HG03025 (cell line): ENCODE data around the gene CLINT1.

Experiments used
- ATAC-seq: cut with Tn5 transposase; IDR thresholded peaks from one replicate; pipeline ENCODE4 v1.9.1; 2021; ENCODE audit warnings: mild to moderate bottlenecking, moderate library complexity; ENCODE audit not compliant: unreplicated experiment, low FRiP score

CLINT1 gene

DNA sequence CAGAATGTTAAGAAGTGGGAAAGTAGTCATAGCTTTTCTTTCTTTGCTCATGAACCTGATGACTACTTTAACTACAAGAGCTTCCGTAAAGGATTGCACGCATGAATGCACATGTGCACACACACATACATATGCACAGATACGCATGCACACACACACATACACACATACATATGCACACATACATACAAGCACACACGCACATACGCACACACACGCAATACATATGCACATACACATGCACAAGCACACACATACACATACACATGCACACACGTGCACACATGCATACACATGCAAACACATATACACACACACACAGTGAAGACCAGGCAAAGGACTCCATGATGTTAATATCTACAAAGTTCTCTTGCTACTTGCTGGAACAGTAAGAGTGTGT, 92.5 kb downstream of the CLINT1 start:
- ATAC-seq = no peak

DNA sequence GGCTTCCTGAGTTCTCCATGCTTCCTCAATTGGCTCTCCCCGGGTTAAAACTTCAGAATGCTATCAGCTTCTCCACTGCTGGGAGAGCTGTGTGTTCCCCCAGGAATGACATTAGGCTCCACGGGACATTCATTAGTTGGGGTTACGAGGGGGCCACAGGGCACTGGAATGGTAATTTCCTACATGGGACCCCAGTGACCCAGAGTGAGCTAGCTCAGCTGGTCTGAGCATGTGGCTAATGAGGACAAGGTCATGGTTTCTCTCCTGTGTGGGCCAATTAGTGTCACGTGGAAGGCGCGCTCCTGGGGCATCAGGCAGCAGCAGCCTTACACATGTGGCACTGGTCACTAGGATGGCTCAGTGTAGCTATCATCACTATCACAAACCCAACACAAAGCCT, 94.4 kb downstream of the CLINT1 start:
- ATAC-seq = no peak

DNA sequence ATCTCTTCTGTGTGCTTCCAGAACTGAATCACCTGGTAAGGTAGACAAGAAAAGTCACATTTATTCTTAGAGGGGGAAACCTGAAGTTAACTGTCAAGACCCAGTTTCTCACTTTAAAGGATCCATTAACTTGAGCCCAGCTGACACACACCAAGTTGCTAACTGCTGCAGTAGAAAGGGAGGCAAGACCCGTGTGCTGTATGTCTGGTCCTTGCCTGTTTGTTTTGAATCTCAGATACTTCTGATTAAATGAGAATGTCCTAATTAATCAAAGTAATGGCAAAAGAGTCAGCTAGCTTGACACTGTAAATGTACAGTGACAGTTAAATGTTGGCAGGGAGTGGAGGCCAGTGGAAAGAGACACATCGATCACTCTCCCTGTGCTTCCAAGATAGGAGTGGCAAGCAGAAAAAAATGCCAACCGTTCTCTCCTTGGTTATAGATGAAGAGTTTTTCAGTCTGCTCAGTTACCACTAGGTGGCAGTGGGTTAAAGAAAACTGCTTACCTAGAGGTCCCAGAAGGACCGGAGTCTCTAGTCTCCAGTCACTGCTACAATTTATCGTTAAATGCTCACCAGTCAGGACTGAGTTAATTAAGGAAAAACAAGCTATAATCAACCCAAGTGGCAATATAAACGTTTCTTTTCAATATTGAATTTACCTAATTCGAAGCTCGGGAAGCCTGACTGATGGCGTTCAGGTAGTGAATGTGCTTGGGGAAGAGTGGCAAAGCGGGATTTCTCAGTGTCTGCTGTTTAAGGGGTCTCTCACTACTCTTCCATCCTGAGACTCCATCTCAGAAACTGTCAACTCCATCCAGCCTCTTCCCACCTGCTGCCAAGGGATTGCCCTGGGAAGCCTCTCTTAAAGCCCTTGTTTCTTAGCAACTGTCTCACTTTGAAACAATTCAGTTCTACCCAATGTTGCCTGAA, 97.0 kb downstream of the CLINT1 start:
- ATAC-seq = peak; percentile 70

DNA sequence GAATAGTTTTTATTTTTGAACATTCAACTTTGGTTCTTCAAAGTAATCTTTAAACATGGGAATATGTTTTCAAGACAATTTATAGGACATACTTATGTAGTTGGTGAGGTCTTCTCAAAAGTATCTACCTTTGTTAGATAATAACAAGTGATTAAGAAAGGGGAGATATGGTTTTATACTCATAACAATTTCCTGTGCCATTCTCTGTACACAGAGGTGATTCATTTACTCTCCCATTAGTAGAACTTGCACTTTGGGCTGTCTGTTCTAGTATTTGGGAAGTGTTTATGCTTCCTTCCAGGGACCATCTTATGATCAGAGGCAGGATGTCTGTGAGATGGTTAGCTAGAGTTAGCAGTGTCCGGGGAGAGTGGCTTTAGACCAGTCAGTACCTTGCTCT, 100.2 kb downstream of the CLINT1 start:
- ATAC-seq = no peak

DNA sequence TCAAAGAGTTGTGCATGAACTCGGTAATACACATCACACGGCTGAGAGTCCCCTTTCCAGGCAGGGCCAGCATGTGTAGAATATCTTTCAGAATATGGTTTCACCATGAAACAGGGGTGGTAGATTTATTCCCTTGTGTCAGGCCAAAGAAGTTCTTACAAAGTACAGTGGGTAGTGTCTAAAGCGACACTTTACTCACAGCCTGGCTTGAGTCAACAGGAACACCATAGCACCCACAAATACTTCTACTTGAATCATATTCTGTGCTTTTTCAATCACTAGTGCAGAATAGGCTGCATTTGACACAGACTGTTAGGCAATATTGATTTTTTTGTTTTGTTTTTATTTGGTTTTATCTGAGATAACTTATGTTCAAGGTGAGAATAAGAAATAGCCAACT, 102.8 kb downstream of the CLINT1 start:
- ATAC-seq = no peak

DNA sequence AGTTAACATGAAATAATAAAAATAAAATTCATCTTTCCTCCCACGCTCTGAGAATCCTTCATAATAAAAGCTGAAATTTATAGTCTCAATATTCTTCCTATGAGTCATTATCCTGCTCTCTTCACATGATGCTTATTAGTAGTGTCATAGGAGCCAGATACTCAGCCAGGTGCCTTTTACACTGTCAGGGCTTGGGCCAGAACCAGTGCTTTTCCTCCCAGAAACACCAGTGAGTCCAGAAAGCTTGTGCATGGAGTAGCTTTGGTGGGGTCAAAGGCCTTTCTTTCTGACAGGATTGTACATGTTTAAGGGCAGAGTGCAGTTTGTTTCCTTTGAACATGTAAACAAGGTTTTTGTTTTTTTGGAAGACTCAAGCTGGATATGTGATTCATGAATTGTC, 108.6 kb downstream of the CLINT1 start:
- no peak for ATAC-seq

DNA sequence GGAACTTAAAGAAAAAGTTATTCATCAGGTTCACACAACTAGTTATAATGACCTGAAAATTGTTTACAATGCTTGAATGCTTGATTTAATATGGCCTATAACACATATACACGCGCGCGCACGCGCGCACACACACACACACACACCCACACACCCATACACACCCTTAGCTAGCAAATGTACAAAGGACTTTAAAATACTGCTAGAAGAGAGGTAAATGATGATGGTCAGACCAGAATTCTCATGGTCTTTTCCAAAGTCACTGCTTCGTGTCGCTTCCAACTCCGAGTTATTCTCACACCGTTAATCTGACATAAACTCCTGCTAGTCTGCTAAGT, 109.5 kb downstream of the CLINT1 start:
- no peak for ATAC-seq

DNA sequence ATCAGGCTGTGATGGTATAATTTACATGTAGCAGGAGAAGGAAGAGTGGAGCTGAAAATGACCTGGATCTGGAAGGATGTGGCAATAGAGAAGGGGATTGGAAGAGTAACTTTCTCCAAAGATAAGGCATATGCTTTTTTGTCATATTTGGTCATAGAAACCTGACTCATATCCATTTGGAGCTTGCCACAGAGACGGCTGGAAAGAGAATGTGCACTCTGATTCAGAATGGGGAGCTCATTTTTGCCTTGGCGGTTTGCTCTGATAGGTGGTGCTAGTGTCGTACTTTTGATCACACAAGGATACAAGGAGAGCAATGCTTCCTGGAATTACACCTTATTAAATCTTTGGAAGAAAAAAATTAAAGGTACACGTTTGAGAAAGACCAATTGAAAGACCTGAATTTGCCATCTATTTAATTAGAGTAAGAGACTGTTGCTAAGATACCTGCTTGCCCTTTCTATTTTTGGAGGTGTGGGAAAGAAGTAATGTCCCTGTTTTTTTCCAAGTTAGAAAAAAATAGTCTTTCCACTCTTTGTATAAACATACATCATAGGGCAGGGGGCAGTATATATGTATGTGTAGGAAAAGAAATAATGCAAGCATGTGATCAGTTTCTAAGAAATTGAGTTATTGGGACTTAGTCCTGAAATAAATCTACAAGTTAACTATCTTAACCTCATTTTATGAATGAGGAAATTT, 110.0 kb downstream of the CLINT1 start:
- ATAC-seq = no peak

DNA sequence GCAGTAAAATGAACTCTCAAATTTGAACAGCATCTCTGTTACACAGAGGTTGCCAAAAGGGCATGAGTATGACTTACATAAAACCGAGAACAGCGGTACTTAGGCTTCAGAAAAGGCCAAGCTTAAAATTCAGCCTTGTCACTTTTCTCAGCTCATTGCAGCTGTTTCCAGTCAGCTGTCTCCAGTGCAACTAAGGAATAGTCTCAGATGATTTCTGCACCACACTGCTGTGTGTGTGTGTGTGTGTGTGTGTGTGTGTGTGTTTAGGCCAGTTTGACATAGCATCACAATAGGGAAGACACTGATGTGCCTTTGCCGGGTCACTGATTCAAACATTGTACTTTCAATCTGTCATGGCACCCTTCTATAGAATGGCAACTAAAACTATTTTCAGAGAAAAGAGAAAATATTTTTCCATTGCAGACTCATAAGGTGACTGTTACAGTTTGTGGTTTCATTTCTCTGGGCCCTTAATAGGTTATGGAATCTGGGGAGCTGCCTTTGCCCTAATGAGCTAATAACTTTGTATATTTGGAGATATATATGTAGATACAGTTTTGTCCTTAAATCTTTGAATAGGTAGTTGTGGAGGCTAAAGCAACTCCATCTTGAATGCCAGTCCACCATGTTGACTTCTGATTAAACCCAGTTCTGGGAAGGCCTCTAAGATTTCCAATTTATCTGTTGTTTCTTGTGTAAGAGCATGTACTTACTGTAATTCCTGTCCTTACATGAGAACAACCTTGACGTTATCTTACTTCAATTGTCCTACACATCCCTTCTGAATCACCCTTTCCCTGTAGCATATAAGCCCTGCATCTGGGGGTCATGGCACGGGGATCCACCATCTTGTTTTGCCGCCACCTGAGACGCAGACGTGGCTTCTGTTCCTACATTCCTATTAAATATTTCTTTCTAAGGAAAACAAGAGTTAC, 110.9 kb downstream of the CLINT1 start:
- ATAC-seq = no peak

DNA sequence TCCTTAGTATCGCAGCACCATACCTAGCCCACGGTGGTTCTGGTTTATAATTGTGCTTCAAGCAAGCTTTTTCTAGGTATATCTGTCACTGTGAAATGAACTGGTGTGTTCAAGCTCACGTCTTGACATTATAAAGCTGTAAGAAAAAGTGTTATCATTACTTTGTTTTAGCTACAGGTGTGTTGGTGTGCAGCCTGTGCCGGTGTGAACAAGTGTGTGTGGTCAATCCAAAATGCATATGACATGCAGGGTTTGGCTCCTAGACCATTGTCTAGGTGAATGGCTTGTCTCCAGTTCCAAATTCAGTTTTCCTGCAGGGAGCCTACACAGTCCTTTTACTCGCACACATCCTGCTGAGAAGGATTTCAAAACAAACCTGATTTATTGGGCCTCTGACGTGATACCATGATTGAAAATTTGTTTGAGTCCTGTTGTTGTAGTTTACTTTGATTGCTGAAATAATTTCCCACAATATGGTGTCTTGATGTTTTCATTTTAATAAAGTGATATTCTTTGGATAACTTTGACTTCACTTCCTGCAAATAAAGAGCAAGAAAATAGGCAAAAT, 111.7 kb downstream of the CLINT1 start:
- no peak for ATAC-seq

DNA sequence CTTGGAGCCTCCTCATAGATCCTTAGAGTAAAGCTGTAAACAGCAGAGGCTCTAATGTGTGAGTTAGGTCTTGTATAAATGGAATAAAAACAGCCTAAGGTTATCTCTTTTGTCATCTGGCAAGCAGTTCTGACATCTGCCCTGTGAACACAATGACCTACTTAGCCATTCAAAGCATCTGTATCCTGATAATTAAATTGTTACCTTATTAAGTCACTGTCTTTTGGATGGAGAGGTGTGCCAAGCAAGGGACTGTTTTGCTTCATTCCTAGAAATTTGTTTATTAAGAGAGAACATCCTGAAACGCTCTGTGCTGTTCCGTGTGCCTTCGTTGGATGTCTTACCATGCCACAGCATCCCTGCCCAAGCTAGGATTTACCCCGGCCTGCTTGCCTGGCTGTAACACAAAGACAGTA, 113.9 kb downstream of the CLINT1 start:
- no peak for ATAC-seq

DNA sequence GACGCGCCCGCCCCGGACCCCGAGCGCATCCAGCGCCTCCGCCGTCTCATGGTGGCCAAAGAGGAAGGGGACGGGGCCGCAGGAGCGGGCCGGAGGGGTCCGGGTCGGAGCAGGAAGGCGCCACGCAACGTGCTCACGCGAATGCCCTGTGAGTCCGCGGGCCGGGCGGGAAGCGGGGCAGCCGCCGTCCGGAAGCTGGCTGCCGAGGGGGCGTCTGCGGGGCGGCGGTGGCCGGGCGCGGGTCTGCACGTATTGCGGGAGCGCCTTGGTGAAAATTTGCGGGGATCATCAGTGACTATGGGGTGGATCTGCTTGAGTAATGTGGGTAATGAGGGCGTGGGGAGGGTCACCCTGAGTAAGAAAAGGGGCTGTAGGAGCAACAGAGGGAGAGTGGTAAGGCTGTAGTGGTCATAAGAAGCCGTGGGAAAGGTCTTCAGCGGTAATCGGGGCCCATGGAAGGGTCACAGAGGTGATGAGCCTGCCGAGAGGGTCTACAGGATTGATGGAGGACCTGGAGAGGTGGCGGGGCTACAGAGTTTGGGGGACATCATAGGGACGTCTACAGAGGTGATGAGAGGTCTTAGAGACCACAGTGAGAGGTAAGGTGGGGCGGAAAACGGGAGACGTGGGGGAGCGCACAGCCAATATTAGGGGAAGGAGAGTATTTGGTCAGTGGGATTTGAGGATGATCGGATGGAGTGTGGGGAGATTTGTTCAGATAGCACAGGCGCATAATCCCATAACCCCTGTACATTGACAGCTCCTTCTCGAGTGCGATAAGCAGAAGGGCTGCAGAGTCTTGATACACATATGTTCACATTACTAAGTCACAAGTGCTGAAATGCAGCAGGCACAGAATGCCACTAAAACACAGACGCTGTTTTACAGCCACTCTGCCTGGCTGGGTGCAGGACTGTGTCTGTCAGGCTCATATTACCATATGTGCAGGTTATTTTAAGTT, 114.6 kb downstream of the CLINT1 start:
- ATAC-seq = peak; percentile 26

DNA sequence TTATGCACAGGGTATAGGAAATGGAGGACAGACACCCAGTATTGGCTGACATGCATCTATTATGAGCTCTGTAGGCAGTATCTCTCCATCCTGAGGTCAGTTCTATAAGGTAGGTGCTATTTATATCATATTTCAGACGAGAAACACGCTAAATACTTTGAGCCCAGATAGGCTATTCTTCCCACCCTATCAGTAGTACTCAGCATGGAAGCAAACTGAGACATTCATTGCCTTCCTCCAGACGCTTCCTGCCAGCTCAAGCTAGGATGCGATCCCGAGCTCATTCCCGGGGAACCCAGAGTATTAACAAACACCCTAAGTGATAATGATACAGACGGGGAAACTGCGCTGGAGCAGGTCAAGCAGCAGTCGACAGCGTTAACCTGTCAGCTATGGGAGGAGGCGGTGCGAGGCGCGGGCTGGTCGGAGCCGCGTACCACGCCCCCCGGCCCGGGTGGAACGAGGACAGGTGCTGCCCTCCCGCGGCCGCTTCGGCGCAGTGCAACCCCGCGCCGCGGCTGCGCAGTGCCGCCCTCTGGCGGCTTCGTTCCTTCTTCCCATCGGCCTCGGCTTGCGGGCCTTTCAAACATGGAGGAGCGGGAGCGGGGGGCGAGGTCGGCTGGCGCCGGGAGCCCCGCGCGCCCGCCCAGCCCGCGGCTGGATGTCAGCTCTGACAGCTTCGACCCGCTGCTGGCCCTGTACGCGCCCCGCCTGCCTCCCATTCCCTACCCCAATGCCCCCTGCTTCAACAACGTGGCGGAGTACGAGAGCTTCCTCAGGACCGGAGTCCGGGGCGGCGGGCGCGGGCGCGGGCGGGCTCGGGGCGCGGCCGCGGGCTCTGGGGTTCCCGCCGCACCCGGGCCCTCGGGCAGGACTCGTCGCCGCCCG, 115.5 kb downstream of the CLINT1 start, which contains the start of gene LSM11:
Gene LSM11, plus strand, starts transcription at position 550 of the 888 bp plus-strand sequence. Its CDS starts 39 bp downstream, at position 589.
- peak; percentile 80 for ATAC-seq

DNA sequence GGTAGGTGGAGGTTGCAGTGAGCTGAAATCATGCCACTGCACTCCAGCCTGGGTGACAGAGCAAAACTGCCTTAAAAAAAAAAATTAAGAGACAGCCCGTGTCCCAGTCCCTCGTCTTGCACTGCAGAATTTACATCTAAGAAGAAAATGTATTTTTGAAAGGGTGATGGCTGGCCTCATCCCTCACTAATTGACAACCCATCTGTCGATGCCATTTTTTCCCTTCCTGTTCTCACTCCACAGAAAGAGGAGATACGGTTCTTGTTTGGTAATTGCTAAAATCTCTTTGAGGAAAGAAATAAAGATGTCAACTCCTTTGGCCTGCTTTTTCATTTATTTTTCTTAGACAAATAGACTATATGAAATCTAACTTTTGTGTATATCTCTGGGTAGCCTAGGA, 117.8 kb downstream of the CLINT1 start:
- ATAC-seq = no peak

DNA sequence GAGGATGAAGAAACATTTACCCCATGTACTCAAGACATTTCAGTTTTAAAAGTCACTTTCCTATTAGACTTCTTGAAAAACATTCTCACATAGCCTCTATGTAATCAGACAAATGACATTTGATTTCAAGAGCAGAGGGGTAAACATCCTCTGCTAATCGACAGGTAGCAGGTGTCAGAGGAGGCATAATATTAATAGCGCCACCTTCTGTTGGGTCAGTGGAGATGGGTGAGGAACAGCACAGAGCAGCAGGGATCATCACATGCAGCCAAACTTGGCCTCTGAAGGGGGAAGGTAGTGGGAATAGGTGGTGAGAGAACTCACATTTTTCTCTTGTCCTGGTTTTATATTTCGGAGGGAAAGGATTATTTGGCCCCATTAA, 118.7 kb downstream of the CLINT1 start:
- no peak for ATAC-seq

DNA sequence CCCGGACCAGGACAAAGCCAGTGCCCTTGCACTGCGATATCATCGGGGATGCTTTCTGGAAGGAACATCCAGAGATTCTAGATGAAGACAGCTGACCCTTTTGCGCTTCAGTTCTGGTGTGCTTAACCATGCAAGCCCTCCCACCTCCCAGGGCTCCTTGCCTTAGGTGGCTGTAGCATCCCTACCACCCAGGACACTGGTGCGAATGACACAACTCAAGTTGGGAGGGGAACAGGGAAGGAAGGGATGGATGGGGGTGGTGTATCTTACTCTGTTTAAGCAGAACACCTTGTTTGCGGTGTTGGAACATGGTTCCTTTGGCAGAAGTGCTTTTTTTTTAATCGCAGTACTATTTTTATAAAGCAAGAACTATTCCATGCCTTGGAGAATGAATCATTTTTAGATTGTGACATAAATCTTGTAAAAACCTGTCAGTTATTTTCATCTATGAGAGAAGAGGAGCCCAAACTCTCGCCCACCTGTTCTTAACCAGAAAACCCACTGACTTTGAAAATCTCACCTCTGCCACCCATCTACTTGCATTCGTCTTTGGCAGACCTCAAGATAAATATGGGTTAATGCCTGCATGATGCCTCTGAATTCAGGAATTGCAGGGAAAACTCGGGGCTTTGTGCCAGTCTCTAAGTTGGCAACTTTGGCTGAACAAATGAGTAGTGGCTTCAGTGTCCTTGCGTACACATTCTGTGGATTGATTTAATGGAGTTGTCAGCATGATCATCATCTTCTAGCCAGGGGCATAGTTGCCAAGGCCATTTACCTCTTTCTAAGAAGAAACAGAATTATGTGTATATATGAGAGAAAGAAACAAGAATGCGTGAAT, 119.3 kb downstream of the CLINT1 start:
- no peak for ATAC-seq

DNA sequence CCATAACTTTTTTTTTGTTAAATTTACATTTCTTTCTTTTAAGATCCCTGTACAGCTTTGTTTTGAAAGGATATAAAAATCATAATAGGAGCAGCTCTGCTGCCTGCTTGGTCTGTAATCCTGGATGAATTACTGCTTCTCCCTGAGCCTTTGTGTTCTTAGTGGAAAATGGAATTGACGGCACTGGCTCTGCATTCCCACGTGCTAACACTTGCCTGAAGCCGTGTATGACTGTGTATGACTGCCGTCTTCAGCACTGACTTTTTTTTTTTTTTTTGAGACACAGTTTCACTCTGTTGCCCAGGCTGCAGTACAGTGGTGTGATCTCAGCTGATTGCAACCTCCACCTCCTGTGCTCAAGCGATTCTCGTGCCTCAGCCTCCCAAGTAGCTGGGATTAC, 123.0 kb downstream of the CLINT1 start:
- no peak for ATAC-seq
